K562 (cell line): ENCODE results near the gene CTNNA3. TPM values are rescaled to one million over a fixed set of nuclear protein-coding genes. Genes with fewer than 3 reads are reported as not detected.

ENCODE experiments used
- BRF2 ChIP-seq: IDR thresholded peaks from 3 replicates; pipeline ENCODE4 v1.6.1; 2011; ENCODE audit warnings: borderline replicate concordance, mild to moderate bottlenecking; ENCODE audit not compliant: insufficient read length, insufficient read depth
- DMBX1 ChIP-seq: fragments of 250-450 bp; sonication (Bioruptor Pico); IDR thresholded peaks from 2 replicates; pipeline ENCODE4 v1.8.0; 2022; ENCODE audit warnings: inconsistent platforms, mild to moderate bottlenecking, moderate library complexity, borderline replicate concordance
- FOXJ3 ChIP-seq: sonication (generic); formaldehyde crosslinking; IDR thresholded peaks from 2 replicates; pipeline ENCODE4 v1.4.0; 2020; ENCODE audit warnings: mild to moderate bottlenecking, missing genetic modification reagents
- SLC30A9 ChIP-seq: fragments of 250-450 bp; sonication (Bioruptor Pico); IDR thresholded peaks from 2 replicates; pipeline ENCODE4 v1.8.0; 2022; ENCODE audit warnings: mild to moderate bottlenecking, moderate library complexity
- ZNF407 ChIP-seq: fragments of 450-650 bp; IDR thresholded peaks from 2 replicates; pipeline ENCODE4 v1.6.1; 2016; ENCODE audit warnings: low read depth
- polyA plus RNA-seq, 8 experiments: library from polyadenylated mRNA; depleted of rRNA in 4 of 8; stranded (reverse) in 5 of 8; unstranded in 3 of 8; fragments of >200 nt; fragmentation: Nextera tagmentation in 2 of 8; fragmentation: Illumina TruSeq in 1 of 8; extraction: Ambion mirVana in 2 of 8; extraction: Trizol in 1 of 8; gene quantifications; 2 replicates each; pipeline versions ENCODE4 v1.2.1 to v1.2.3, GENCODE V29; 2011 to 2014; ENCODE audit warnings: inconsistent platforms in 1 of 8, missing spikeins in 1 of 8
- total RNA-seq, 7 experiments: library from RNA; depleted of rRNA in 6 of 7; stranded (reverse); fragments of >200 nt in 6 of 7; fragmentation: Illumina TruSeq in 2 of 7; extraction: Trizol in 2 of 7; gene quantifications; 2 replicates each; pipeline versions ENCODE4 v1.2.1 to v1.2.3, GENCODE V29; 2011 to 2021; ENCODE audit warnings: low replicate concordance in 1 of 7

The CTNNA3 gene
- total and polyA plus RNA-seq, 9 of the 15 experiments (the other 6 are each of a cell fraction or from before 2014, with no cell fraction given): 0.04 TPM; not detected in 8

GRCh38 chr10:66176772-66177171, 1519.2 kb downstream of the CTNNA3 start (continued):
- TF ChIP-seq ZNF407: no peak
- TF ChIP-seq FOXJ3: no peak
- TF ChIP-seq SLC30A9 (CRISPR knock-in tag): no peak
- no peak for TF ChIP-seq DMBX1 (CRISPR knock-in tag)
- TF ChIP-seq BRF2: no peak
